PC-3 (cell line): ENCODE measurements around the gene PCDHB4. TPM values are rescaled to one million over a fixed set of nuclear protein-coding genes. Genes with fewer than 3 reads are reported as not detected.
"Not testable (repeated sequence)": the region's sequence is repeated elsewhere in the genome, so short reads cannot be mapped to it uniquely, and the experiment has no call there.

Experiments used
- ATAC-seq: fragments of 200-7000 bp; cut with Tn5 transposase; 2 replicates; pipeline ENCODE4 v1.9.1; 2020; ENCODE audit warnings: mild to moderate bottlenecking, moderate library complexity
- BruUV-seq: library from RNA; stranded (reverse); fragments of 400-500 nt; replicated peaks from 2 replicates; lab custom pipeline; 2021; lab: Mats Ljungman, UMichigan
- CTCF ChIA-PET: fragments of 300-600 bp; sonication (Branson Sonifier 250); formaldehyde crosslinking; loops from one replicate; lab custom pipeline; 2022; ENCODE audit warnings: antibody characterized with exemption; lab: Charles Lee
- POLR2A ChIA-PET: fragments of 300-600 bp; sonication (Branson Sonifier 250); formaldehyde crosslinking; loops from one replicate; lab custom pipeline; 2022; ENCODE audit warnings: antibody characterized with exemption; ENCODE audit not compliant: unreplicated experiment; lab: Charles Lee
- DNase-seq: peaks from one replicate; pipeline ENCODE4 v3.0.0-alpha.2; 2015
- H2AFZ ChIP-seq: fragments of 300-600 bp; sonication (generic); 2 replicates; pipeline ENCODE4 v1.6.0; 2016; ENCODE audit warnings: antibody characterized with exemption, low read length
- H3F3A ChIP-seq: fragments of 300-600 bp; sonication (generic); one replicate; pipeline ENCODE4 v1.6.0; 2017; ENCODE audit warnings: antibody characterized with exemption, low read length, control low read depth, mild to moderate bottlenecking; ENCODE audit not compliant: unreplicated experiment
- H3K27ac ChIP-seq: fragments of 300-600 bp; sonication (generic); 2 replicates; pipeline ENCODE4 v1.5.1; 2016; ENCODE audit warnings: mild to moderate bottlenecking, low read length
- H3K27me3 ChIP-seq: fragments of 300-600 bp; sonication (generic); 2 replicates; pipeline ENCODE4 v1.6.1; 2016; ENCODE audit warnings: low read length, mixed read lengths
- H3K36me3 ChIP-seq: fragments of 300-600 bp; sonication (generic); 2 replicates; pipeline ENCODE4 v1.6.1; 2016; ENCODE audit warnings: low read depth, mixed run types, low read length, mixed read lengths
- H3K4me1 ChIP-seq: fragments of 300-600 bp; sonication (generic); 2 replicates; pipeline ENCODE4 v1.5.1; 2016; ENCODE audit warnings: low read length; ENCODE audit not compliant: insufficient read depth
- H3K4me2 ChIP-seq: fragments of 300-600 bp; sonication (generic); 2 replicates; pipeline ENCODE4 v1.6.0; 2016; ENCODE audit warnings: low read length
- H3K4me3 ChIP-seq: fragments of 300-600 bp; sonication (generic); 2 replicates; pipeline ENCODE4 v1.5.1; 2016; ENCODE audit warnings: mild to moderate bottlenecking, low read length, mixed read lengths
- H3K79me2 ChIP-seq: fragments of 300-600 bp; sonication (generic); 2 replicates; pipeline ENCODE4 v1.6.1; 2017; ENCODE audit warnings: low read length, mixed read lengths
- H3K9ac ChIP-seq: fragments of 300-600 bp; sonication (generic); 2 replicates; pipeline ENCODE4 v1.6.0; 2016; ENCODE audit warnings: mild to moderate bottlenecking, low read length
- H3K9me2 ChIP-seq: fragments of 300-600 bp; sonication (generic); replicated peaks from 2 replicates; pipeline ENCODE4 v1.6.1; 2016; ENCODE audit warnings: mixed run types, low read length, mixed read lengths
- H3K9me3 ChIP-seq: fragments of 300-600 bp; sonication (generic); 2 replicates; pipeline ENCODE4 v1.6.1; 2016; ENCODE audit warnings: low read length, mixed read lengths
- H4K20me1 ChIP-seq: fragments of 300-600 bp; sonication (generic); 2 replicates; pipeline ENCODE4 v1.6.1; 2016; ENCODE audit warnings: low read length, mixed read lengths
- CTCF ChIP-seq: fragments of 300-600 bp; sonication (generic); conservative IDR thresholded peaks from 2 replicates; pipeline ENCODE4 v1.5.1; 2017; ENCODE audit warnings: antibody characterized with exemption, low read depth, mild to moderate bottlenecking, low read length
- EZH2 ChIP-seq: fragments of 300-600 bp; sonication (generic); IDR thresholded peaks from one replicate; pipeline ENCODE4 v1.6.1; 2017; ENCODE audit warnings: antibody characterized with exemption, mild to moderate bottlenecking, low read length; ENCODE audit not compliant: unreplicated experiment
- intact Hi-C: fragments of 100-400 bp; cut with micrococcal nuclease; formaldehyde crosslinking; loops from 2 replicates; pipeline ENCODE4 v1.9.0; 2023
- total RNA-seq: library from RNA; depleted of rRNA; stranded (reverse); fragments of >200 nt; gene quantifications from 2 replicates; pipeline ENCODE4 v1.2.3, GENCODE V29; 2014

The PCDHB4 gene
- total RNA-seq, 1 experiment from 2014 or later = 0.07 TPM

- H3F3A ChIP-seq, CTCF ChIA-PET, POLR2A ChIA-PET, H3K4me3 ChIP-seq, H3K36me3 ChIP-seq, H3K4me2 ChIP-seq, H3K27ac ChIP-seq, H3K9me3 ChIP-seq, H3K4me1 ChIP-seq, H3K27me3 ChIP-seq, intact Hi-C loops, H3K9ac ChIP-seq, BruUV-seq, H3K9me2 ChIP-seq, H2AFZ ChIP-seq, DNase-seq, ATAC-seq, H4K20me1 ChIP-seq, H3K79me2 ChIP-seq: not testable (repeated sequence)
Observed at GRCh38 chr5:141152096-141152495, 30.5 kb downstream of the PCDHB4 start.

- Histone ChIP-seq H3K9me3 (no peaks in the 10 kb centered on the region), H3K4me3 (no peak overlapping the region), H3K27me3 (no peaks in the 10 kb centered on the region), H3K27ac (no peak overlapping the region), H3K36me3 (no peaks in the 10 kb centered on the region), H3K79me2 (no peaks in the 10 kb centered on the region), H4K20me1 (no peaks in the 10 kb centered on the region), H3K9me2 (no peaks in the 10 kb centered on the region), H2AFZ (no peak overlapping the region), H3K4me2 (no peak overlapping the region), H3F3A (no peaks in the 10 kb centered on the region), H3K4me1 (no peaks in the 10 kb centered on the region), H3K9ac (no peak overlapping the region)
- intact Hi-C loops = no loop called here
- ChIA-PET POLR2A (no interaction called here), CTCF (no interaction called here)
- BruUV-seq = no TSS peak
- ATAC-seq (no peak), DNase-seq (no peak)
- TF ChIP-seq EZH2 (no peak), CTCF (peak; percentile 38; the same call in 1 of the 2 replicates)
Observed at GRCh38 chr5:141155540-141156374, 34.1 kb downstream of the PCDHB4 start.

GRCh38 chr5:141157356-141157755, 35.7 kb downstream of the PCDHB4 start:
- H3K9me3 ChIP-seq, H3K4me2 ChIP-seq, H3F3A ChIP-seq, H2AFZ ChIP-seq, DNase-seq, H3K9me2 ChIP-seq, H3K79me2 ChIP-seq, H3K9ac ChIP-seq, CTCF ChIA-PET, H3K4me1 ChIP-seq, H4K20me1 ChIP-seq, H3K27me3 ChIP-seq, H3K36me3 ChIP-seq, intact Hi-C loops, BruUV-seq, ATAC-seq, H3K27ac ChIP-seq, H3K4me3 ChIP-seq, POLR2A ChIA-PET: not testable (repeated sequence)

- H2AFZ ChIP-seq, BruUV-seq, H3K4me1 ChIP-seq, H3K27ac ChIP-seq, H4K20me1 ChIP-seq, H3K36me3 ChIP-seq, H3K9me2 ChIP-seq, ATAC-seq, CTCF ChIA-PET, H3K9me3 ChIP-seq, H3K27me3 ChIP-seq, intact Hi-C loops, H3F3A ChIP-seq, H3K79me2 ChIP-seq, DNase-seq, H3K9ac ChIP-seq, H3K4me2 ChIP-seq, H3K4me3 ChIP-seq: not testable (repeated sequence)
- POLR2A ChIA-PET = interaction anchor here (0.6 kb wide), 1 partner anchor 25 kb away, joined by 3 read pairs; no protein-coding TSS in a partner anchor
Observed at GRCh38 chr5:141157901-141158300, 36.3 kb downstream of the PCDHB4 start.
